ENCODE data around the gene THAP4.

- TF ChIP-seq ZNF274 (IDR thresholded peaks at IDR 0.05; ENCODE audit: low read depth, low read length) (no peak), YY1 (IDR thresholded peaks at IDR 0.05; ENCODE audit: insufficient read depth, insufficient read length) (no peak)
Observed at GRCh38 chr2:241551599-241551997, 85.4 kb downstream of the THAP4 start.

All from NT2/D1 (cell line).